ENCODE measurements around the gene SDHB.

The SDHB gene

GRCh38 chr1:16981269-16981849 is 72.5 kb downstream of the SDHB start:
- Histone ChIP-seq H3K4me3 (ENCODE audit: low read length) (no peak overlapping the region), H3K27me3 (ENCODE audit: low read depth, low read length) (no peaks in the 10 kb centered on the region), H3K9me3 (ENCODE audit: insufficient read depth, low read length) (no peaks in the 10 kb centered on the region), H3K36me3 (replicated peaks; ENCODE audit: low read depth, low read length) (no peaks in the 10 kb centered on the region), H3K4me1 (ENCODE audit: low read length) (no peaks in the 10 kb centered on the region), H3K9ac (ENCODE audit: low read length) (no peak overlapping the region), H3K4me2 (ENCODE audit: low read length) (no peak overlapping the region), H2AFZ (ENCODE audit: low read depth, low read length) (no peak overlapping the region), H4K20me1 (ENCODE audit: insufficient read depth, low read length) (no peaks in the 10 kb centered on the region), H3K79me2 (ENCODE audit: low read length) (no peaks in the 10 kb centered on the region), H3K27ac (ENCODE audit: low read length) (no peak overlapping the region)
- TF ChIP-seq, protein P1, sequence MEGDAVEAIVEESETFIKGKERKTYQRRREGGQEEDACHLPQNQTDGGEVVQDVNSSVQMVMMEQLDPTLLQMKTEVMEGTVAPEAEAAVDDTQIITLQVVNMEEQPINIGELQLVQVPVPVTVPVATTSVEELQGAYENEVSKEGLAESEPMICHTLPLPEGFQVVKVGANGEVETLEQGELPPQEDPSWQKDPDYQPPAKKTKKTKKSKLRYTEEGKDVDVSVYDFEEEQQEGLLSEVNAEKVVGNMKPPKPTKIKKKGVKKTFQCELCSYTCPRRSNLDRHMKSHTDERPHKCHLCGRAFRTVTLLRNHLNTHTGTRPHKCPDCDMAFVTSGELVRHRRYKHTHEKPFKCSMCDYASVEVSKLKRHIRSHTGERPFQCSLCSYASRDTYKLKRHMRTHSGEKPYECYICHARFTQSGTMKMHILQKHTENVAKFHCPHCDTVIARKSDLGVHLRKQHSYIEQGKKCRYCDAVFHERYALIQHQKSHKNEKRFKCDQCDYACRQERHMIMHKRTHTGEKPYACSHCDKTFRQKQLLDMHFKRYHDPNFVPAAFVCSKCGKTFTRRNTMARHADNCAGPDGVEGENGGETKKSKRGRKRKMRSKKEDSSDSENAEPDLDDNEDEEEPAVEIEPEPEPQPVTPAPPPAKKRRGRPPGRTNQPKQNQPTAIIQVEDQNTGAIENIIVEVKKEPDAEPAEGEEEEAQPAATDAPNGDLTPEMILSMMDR (IDR thresholded peaks at IDR 0.05; ENCODE audit: low read depth, low read length) = no peak
- TF ChIP-seq EZH2phosphoT487 (IDR thresholded peaks at IDR 0.05; ENCODE audit: low read depth) = no peak

- Histone ChIP-seq H3K27ac (ENCODE audit: low read length) (no peak within 1 kb of the TSS), H3K27me3 (ENCODE audit: low read depth, low read length) (no peaks in the 10 kb centered on the region), H2AFZ (ENCODE audit: low read depth, low read length) (no peak within 1 kb of the TSS), H3K79me2 (ENCODE audit: low read length) (no peaks in the 10 kb centered on the region), H3K9ac (ENCODE audit: low read length) (no peak within 1 kb of the TSS), H3K4me3 (ENCODE audit: low read length) (no peak within 1 kb of the TSS), H3K9me3 (ENCODE audit: insufficient read depth, low read length) (no peaks in the 10 kb centered on the region), H3K4me2 (ENCODE audit: low read length) (no peak within 1 kb of the TSS), H3K4me1 (ENCODE audit: low read length) (no peaks in the 10 kb centered on the region), H4K20me1 (ENCODE audit: insufficient read depth, low read length) (no peaks in the 10 kb centered on the region), H3K36me3 (replicated peaks; ENCODE audit: low read depth, low read length) (no peaks in the 10 kb centered on the region)
- TF ChIP-seq, protein P1 (IDR thresholded peaks at IDR 0.05; ENCODE audit: low read depth, low read length) = no peak
- TF ChIP-seq EZH2phosphoT487 (IDR thresholded peaks at IDR 0.05; ENCODE audit: low read depth) = no peak
Measured at GRCh38 chr1:16980473-16981268, 73.2 kb downstream of the SDHB start, which contains the start of gene MFAP2. Gene MFAP2, minus strand, starts transcription at chr1:16980620. Its CDS starts 2,347 bp downstream, at chr1:16978273.

DNA sequence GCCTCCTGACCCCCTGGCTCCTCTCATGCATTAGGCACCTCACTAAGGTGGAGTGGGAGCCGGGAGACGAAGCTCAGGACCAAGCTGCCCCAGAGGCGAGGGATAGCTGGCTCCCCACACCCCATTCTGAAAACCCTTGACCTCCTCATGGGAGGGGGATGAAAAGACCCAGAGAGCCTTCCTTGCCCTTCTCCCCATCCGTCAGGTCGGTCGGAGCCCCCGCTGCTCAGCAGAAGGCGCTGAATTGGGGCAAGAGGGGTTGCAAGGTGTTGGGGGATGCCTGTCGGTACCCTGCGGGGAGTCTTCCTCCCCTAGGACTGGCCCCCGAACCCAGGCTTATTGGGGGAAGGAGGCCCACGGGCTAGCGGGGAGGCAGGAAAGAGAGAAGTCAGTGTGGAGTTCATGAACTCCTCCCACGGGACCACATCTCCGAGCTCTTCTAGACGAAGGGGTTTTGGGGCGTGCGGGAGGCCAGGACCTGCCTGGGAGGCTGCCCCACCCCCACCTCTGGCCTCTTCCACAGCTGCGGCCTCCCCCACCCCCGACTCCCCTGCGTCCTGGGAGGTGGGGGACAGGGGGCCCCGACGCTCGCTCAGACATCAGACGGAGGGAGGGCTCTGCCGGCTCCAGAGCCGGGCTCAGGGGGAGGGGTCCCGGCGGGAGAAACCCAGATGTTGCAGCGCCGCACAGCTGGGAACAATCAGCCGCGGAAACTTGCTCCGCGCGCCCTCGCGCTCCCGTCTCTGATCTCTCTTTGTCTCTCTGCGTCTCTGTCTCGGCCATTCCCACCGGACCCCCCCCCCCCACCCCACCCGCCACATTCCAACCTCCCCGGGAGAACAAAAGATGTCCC is 74.1 kb downstream of the SDHB start:
- Histone ChIP-seq H3K9ac (ENCODE audit: low read length) (no peak overlapping the region), H2AFZ (ENCODE audit: low read depth, low read length) (no peak overlapping the region), H3K4me3 (ENCODE audit: low read length) (no peak overlapping the region), H3K79me2 (ENCODE audit: low read length) (no peaks in the 10 kb centered on the region), H4K20me1 (ENCODE audit: insufficient read depth, low read length) (no peaks in the 10 kb centered on the region), H3K9me3 (ENCODE audit: insufficient read depth, low read length) (no peaks in the 10 kb centered on the region), H3K27ac (ENCODE audit: low read length) (no peak overlapping the region), H3K36me3 (replicated peaks; ENCODE audit: low read depth, low read length) (no peaks in the 10 kb centered on the region), H3K4me2 (ENCODE audit: low read length) (no peak overlapping the region), H3K27me3 (ENCODE audit: low read depth, low read length) (no peaks in the 10 kb centered on the region), H3K4me1 (ENCODE audit: low read length) (no peaks in the 10 kb centered on the region)
- TF ChIP-seq, protein P1 (IDR thresholded peaks at IDR 0.05; ENCODE audit: low read depth, low read length) = no peak
- TF ChIP-seq EZH2phosphoT487 (IDR thresholded peaks at IDR 0.05; ENCODE audit: low read depth) = no peak

Data from OCI-LY3 (cell line).